IPS-18c (cell line): ENCODE data around the gene C19orf81.

Experiments
- H3K4me3 ChIP-seq: 2 replicates; pipeline ENCODE4 v1.7.0; 2013; ENCODE audit warnings: low read depth, mild to moderate bottlenecking, low read length, moderate library complexity; ENCODE audit not compliant: insufficient read depth
- H3K9me3 ChIP-seq: one replicate; pipeline ENCODE4 v1.6.1; 2013; ENCODE audit warnings: mild to moderate bottlenecking, low read length, moderate library complexity; ENCODE audit not compliant: control insufficient read depth, insufficient read depth

The C19orf81 gene

DNA sequence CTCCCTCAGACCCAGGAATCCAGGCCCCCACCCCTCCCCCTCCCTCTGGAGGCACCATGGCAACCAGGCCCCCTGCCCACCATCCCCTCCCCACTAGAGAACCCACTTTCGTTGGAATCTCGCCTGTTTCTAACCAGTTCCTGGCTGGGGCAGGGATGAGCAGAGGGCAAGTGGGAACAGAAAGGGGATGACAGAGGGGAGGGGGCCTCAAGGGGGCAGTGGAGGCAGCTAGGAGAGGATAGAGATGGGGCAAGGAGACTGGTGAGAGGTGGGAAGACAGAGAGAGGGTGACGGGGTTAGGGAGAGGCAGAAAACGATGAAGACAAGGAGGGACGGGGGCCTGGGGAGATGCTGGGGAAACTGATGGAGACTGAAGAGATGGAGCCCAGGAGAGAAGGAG, 586 bp upstream of the C19orf81 start:
- H3K9me3 ChIP-seq = no peaks in the 10 kb centered on the region
- no peak overlapping the region for H3K4me3 ChIP-seq

GRCh38 chr19:50651174-50651573, 1.9 kb downstream of the C19orf81 start:
- Histone ChIP-seq H3K4me3 (no peak overlapping the region), H3K9me3 (peaks cover 2% of the 10 kb centered on the region)

GRCh38 chr19:50652722-50653121, 3.5 kb downstream of the C19orf81 start:
- Histone ChIP-seq H3K4me3 (no peak overlapping the region), H3K9me3 (peaks cover 2% of the 10 kb centered on the region)

GRCh38 chr19:50654882-50655281, 5.6 kb downstream of the C19orf81 start:
- Histone ChIP-seq H3K9me3 (peaks cover 2% of the 10 kb centered on the region), H3K4me3 (no peak overlapping the region)

DNA sequence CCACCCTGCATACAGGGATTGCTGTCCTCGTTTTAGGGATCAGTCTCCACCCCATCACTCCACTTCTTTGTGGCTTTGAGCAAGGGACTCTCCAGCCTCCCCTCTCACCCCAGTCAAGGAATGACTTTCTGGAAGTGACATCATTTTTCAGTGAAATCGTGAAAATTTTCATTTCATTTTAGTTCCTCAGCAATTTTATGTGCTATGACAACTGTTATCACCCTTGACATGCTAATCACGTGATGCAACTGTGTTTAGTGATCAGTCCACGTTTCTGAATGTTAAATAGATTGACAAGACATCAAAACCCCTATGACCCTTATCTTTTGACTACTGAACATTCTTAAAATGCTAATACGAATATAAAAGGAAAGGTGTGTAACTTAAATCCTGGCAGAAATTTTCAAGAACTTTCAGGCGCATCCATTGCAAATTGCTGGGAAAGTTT, 8.0 kb downstream of the C19orf81 start:
- Histone ChIP-seq H3K4me3 (peak overlapping the region; percentile 65), H3K9me3 (peaks cover 2% of the 10 kb centered on the region)

- Histone ChIP-seq H3K9me3 (peaks cover 2% of the 10 kb centered on the region), H3K4me3 (peak overlapping the region; percentile 90)
Measured at GRCh38 chr19:50657712-50658440, 8.6 kb downstream of the C19orf81 start.

DNA sequence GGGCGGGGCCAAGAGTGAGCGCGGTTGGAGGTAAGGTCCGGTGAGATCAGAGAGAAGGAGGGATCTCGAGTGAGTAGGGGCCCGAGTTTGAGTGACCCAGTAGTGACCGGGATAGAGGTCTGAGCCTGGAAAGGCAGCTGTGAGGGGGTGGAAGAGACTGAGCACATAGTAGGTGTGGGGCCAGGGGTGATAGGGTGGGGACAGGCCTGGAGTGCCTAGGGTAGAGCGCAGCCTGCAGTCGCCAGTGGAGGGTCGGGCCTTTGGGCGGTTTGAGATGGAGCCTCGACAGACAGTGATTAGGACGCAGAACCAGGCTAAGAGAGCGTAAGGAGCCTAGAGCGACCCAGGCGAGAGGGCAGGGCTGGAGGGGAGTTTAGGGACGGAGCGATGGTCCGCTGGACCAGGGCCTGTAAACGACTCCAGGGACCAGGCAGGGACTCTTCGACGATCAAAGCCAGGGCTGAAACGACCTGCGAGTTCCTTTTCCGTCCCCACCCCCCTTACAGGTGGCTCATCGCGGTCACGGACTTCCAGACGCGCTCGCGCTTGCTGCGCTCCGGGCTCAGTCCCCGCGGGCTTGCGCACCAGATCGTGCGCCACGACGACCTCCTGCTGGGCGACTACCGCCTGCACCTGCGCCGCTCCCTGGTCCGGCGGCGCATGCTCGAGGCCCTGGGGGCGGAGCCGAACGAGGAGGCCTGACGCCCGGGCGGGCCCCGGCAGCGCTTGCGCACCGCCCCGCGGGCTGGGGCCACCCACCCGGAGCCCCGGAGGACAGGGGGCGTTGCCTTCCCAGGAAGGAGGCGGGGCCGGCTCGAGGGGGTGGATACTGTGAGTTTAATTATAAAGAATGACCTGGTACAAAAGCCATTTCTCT, 9.4 kb downstream of the C19orf81 start:
- Histone ChIP-seq H3K9me3 (peaks cover 2% of the 10 kb centered on the region), H3K4me3 (peak overlapping the region; percentile 90)

DNA sequence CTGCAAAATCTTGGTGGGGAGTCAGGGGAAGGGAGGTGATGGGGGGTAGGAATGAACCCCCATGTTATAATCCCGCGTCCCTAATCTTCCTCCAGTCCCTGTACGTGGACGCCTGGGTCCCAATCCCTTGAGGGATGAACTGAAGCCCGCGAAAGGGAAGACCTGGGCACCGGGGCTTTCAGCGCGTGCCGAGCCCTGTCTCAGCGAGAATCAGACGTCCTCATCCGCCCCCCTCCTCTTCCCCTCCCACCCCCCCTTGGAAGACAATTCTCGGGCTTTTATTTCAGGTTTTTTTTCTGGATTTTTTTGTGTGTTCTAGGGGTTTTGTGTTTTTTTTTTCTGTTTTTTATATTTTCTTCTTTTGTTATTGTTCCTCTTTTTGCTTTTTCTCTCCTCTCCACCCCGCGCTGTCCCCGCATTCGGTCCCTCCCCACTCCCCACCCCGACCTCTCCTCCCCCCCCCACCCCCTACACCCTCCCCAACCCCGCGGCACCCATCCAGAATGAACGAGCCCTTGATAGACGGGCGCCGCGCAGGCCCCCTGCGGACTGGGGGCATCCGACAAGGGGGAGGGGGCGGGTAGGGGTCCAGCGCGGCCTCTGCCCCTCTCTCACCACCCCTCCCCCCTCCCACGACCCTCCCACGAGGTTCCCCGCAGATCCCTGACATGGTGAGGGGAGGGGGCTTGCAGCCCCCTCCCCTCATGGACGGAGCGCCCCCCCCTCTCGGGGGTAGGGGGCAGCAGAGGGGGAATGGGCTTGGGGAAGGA, 10.3 kb downstream of the C19orf81 start:
- H3K9me3 ChIP-seq = peaks cover 2% of the 10 kb centered on the region
- peak overlapping the region; percentile 36; the same call in 1 of the 2 replicates for H3K4me3 ChIP-seq

GRCh38 chr19:50660088-50660366, 10.8 kb downstream of the C19orf81 start:
- Histone ChIP-seq H3K9me3 (peaks cover under 1% of the 10 kb centered on the region), H3K4me3 (peak overlapping the region; percentile 36)

GRCh38 chr19:50661023-50661422, 11.8 kb downstream of the C19orf81 start:
- no peaks in the 10 kb centered on the region for H3K9me3 ChIP-seq
- no peak overlapping the region for H3K4me3 ChIP-seq

DNA sequence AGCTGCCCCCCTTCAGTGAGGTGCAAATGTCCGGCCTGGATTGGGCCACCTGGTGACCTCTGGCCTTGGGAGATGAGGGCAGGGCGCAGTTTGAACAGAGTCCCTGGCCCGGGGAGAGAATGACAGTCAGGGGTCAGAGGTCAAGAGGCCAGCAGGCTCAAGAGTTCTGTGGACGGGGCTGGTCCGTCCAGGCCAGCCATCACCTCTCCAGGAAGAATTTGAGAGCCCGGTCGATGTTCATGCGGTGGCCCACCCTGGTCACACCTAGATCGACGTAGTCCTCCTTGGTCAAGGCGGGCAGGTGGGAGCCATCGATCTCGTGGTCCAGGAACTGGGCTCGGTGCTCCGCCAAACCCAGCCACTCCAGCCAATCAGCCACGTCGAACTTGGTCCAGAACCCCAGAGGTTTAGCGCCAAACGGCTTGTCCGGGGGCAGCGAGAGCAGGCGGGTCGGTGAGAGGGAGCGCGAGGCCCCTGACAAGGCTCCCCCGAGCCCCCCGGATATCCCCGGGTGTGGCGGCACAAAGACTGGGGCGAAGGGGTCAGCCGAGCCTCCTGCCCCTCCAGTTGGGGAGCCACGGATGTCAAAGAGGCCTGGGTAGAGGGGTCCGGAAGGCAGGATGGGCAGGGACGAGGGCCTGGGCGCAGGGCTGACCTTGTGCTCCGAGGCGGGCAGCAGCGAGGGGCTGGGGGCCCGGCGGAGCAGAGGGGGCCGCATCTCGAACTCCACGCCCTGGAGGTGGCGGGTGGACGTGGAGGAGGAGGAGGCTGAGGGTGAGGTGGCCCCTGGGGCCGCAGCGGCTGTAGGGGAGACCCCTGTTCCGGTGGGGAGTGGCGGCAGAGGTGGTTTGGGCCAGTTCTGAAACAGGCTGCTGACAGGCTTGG, 12.8 kb downstream of the C19orf81 start:
- H3K9me3 ChIP-seq = no peaks in the 10 kb centered on the region
- no peak overlapping the region for H3K4me3 ChIP-seq

GRCh38 chr19:50662651-50663481, 13.6 kb downstream of the C19orf81 start:
- Histone ChIP-seq H3K9me3 (no peaks in the 10 kb centered on the region), H3K4me3 (no peak overlapping the region)

DNA sequence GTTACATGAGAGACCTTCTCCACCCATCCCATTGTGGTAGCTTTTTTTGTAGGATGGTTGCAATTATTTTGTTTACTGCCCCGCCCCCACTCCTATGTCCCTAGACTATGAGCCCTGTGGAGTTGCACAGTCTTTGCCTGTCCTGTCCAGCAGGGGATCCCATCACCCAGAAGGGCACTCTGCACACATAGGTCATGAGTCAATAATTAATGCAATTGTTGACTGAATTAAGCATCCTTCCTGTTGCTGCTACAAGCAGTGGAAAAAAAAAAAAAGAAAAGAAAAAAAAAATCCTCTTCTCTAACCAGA, 14.2 kb downstream of the C19orf81 start:
- Histone ChIP-seq H3K9me3 (no peaks in the 10 kb centered on the region), H3K4me3 (no peak overlapping the region)

DNA sequence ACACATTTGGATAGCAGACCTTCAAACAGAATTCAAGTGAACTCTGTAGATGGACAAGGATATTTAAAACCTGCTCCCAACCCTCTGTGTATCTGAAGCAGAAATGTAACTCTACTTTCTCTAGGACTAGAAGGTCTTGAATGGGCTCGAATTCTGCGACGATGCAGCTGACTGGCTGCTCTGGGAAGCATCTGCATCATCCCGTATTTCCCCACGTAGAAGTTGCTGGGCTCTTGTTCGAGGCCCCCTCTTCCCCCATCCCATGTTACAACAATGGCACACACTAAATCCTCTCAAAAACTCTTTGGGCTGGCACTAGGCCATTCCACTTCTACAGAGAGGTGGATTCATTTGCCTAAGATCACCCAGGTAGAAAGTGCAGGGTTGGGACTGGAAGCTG, 15.0 kb downstream of the C19orf81 start:
- Histone ChIP-seq H3K9me3 (no peaks in the 10 kb centered on the region), H3K4me3 (no peak overlapping the region)

GRCh38 chr19:50666346-50667176, 17.3 kb downstream of the C19orf81 start:
- Histone ChIP-seq H3K9me3 (no peaks in the 10 kb centered on the region), H3K4me3 (no peak overlapping the region)
